SK-N-SH (cell line): Measurements from ENCODE around the gene CCDC15. TPM values are rescaled to one million over a fixed set of nuclear protein-coding genes. Genes with fewer than 3 reads are reported as not detected.

ENCODE experiments used
- CTCF ChIA-PET: fragments of 300-600, 350-600 bp; formaldehyde crosslinking; extraction: SDS; loops from one replicate; lab custom pipeline; 2021; lab: Yijun Ruan, JAX
- POLR2A ChIA-PET: fragments of 350-600 bp; sonication (Branson Sonifier 250); formaldehyde crosslinking; extraction: SDS; loops from one replicate; lab custom pipeline; 2020; ENCODE audit warnings: antibody characterized with exemption, inconsistent platforms; lab: Yijun Ruan, JAX
- DNase-seq: peaks from one replicate; pipeline ENCODE4 v3.0.0; 2012
- H2AFZ ChIP-seq: fragments of 200-600 bp; sonication (generic); 2 replicates; pipeline ENCODE4 v1.8.1; 2016; ENCODE audit warnings: antibody characterized with exemption, mild to moderate bottlenecking, low read depth
- H3F3A ChIP-seq: fragments of 200-600 bp; sonication (generic); replicated peaks from 2 replicates; pipeline ENCODE3; 2016; ENCODE audit warnings: antibody characterized with exemption, mild to moderate bottlenecking; ENCODE audit not compliant: insufficient read depth
- H3K27ac ChIP-seq, 2 experiments: fragments of 200-500 bp in 1 of 2; fragments of 200-600 bp in 1 of 2; sonication (Bioruptor generic) in 1 of 2; sonication (generic), shearing (Covaris generic) in 1 of 2; 2 replicates each; pipeline versions ENCODE4 v1.5.1 to v1.6.1; 2014 to 2016; ENCODE audit warnings: low read depth in 2 of 2, inconsistent platforms in 1 of 2, low read length in 1 of 2, mild to moderate bottlenecking in 1 of 2, mixed read lengths in 1 of 2
- H3K27me3 ChIP-seq: fragments of 200-600 bp; sonication (generic), shearing (Covaris generic); 2 replicates; pipeline ENCODE4 v1.6.1; 2016; ENCODE audit warnings: mixed run types; ENCODE audit not compliant: insufficient read depth
- H3K36me3 ChIP-seq, 2 experiments: fragments of 200-500 bp in 1 of 2; fragments of 200-600 bp in 1 of 2; sonication (Bioruptor generic) in 1 of 2; sonication (generic) in 1 of 2; replicated peaks in 1 of 2; 2 replicates each; pipeline versions ENCODE3 to v1.5.1; 2014 to 2016; ENCODE audit warnings: low read length in 1 of 2, mild to moderate bottlenecking in 1 of 2; ENCODE audit not compliant: insufficient read depth in 2 of 2, control insufficient read depth in 1 of 2
- H3K4me1 ChIP-seq, 2 experiments: fragments of 200-500 bp in 1 of 2; fragments of 200-600 bp in 1 of 2; sonication (Bioruptor generic) in 1 of 2; sonication (generic), shearing (Covaris generic) in 1 of 2; 2 replicates each; pipeline versions ENCODE4 v1.5.1 to v1.6.1; 2014 to 2016; ENCODE audit warnings: low read depth in 1 of 2, low read length in 1 of 2, mixed run types in 1 of 2; ENCODE audit not compliant: insufficient read depth in 2 of 2, control insufficient read depth in 1 of 2
- H3K4me2 ChIP-seq: fragments of 200-600 bp; sonication (generic), shearing (Covaris generic); 2 replicates; pipeline ENCODE4 v1.6.1; 2017; ENCODE audit warnings: mixed run types
- H3K4me3 ChIP-seq, 2 experiments: fragments of 200-500 bp in 1 of 2; fragments of 200-600 bp in 1 of 2; sonication (Bioruptor generic) in 1 of 2; sonication (generic), shearing (Covaris generic) in 1 of 2; 2 replicates each; pipeline versions ENCODE4 v1.5.1 to v1.8.1; 2014 to 2016; ENCODE audit warnings: low read depth in 2 of 2, inconsistent platforms in 1 of 2, low read length in 1 of 2, mild to moderate bottlenecking in 1 of 2, mixed read lengths in 1 of 2, moderate library complexity in 1 of 2
- H3K79me2 ChIP-seq: fragments of 200-600 bp; sonication (generic); 2 replicates; pipeline ENCODE4 v1.8.1; 2017; ENCODE audit warnings: mild to moderate bottlenecking; ENCODE audit not compliant: insufficient read depth
- H3K9ac ChIP-seq: fragments of 200-600 bp; sonication (generic); 2 replicates; pipeline ENCODE4 v1.6.1; 2017; ENCODE audit warnings: mixed run types
- H3K9me2 ChIP-seq: fragments of 200-600 bp; sonication (generic); 2 replicates; pipeline ENCODE4 v1.6.1; 2017; ENCODE audit warnings: mixed run types
- H3K9me3 ChIP-seq: fragments of 200-600 bp; sonication (generic); 2 replicates; pipeline ENCODE4 v1.6.1; 2017; ENCODE audit warnings: mixed run types, mild to moderate bottlenecking, moderate library complexity
- H4K20me1 ChIP-seq: fragments of 200-600 bp; sonication (generic); 2 replicates; pipeline ENCODE4 v1.6.1; 2017; ENCODE audit warnings: mild to moderate bottlenecking, mixed run types; ENCODE audit not compliant: insufficient read depth
- CHD2 ChIP-seq: fragments of 150-350 bp; IDR thresholded peaks from 2 replicates; pipeline ENCODE4 v1.6.1; 2018; ENCODE audit warnings: low read length; ENCODE audit not compliant: partially characterized antibody
- FOXM1 ChIP-seq: IDR thresholded peaks from 2 replicates; pipeline ENCODE4 v1.4.0; 2012; ENCODE audit warnings: low read depth, mild to moderate bottlenecking
- GATA2 ChIP-seq: sonication (generic); formaldehyde crosslinking; IDR thresholded peaks from 2 replicates; pipeline ENCODE4 v1.5.0; 2020; ENCODE audit warnings: mild to moderate bottlenecking, missing genetic modification reagents
- POLR2AphosphoS5 ChIP-seq: IDR thresholded peaks from 2 replicates; pipeline ENCODE4 v1.6.1; 2012; ENCODE audit warnings: low read depth, low read length
- RAD21 ChIP-seq: IDR thresholded peaks from 2 replicates; pipeline ENCODE4 v1.6.1; 2012; ENCODE audit warnings: mild to moderate bottlenecking, low read length
- RCOR1 ChIP-seq: fragments of 150-350 bp; IDR thresholded peaks from 2 replicates; pipeline ENCODE4 v1.6.1; 2017; ENCODE audit warnings: antibody characterized with exemption, low read length
- REST ChIP-seq: IDR thresholded peaks from 2 replicates; pipeline ENCODE4 v1.6.1; 2012; ENCODE audit warnings: mild to moderate bottlenecking, low read depth, low read length, moderate library complexity
- RXRA ChIP-seq: IDR thresholded peaks from 2 replicates; pipeline ENCODE4 v1.4.0; 2012; ENCODE audit warnings: low read depth, mild to moderate bottlenecking, borderline replicate concordance
- YY1 ChIP-seq: IDR thresholded peaks from 2 replicates; pipeline ENCODE4 v1.4.0; 2012; ENCODE audit warnings: low read depth, mild to moderate bottlenecking
- WGBS: methylation state at CpG from one replicate; pipeline ENCODE4 v1.1.6; 2017; ENCODE audit warnings: low lambda C conversion rate; 5-methylcytosine and 5-hydroxymethylcytosine counted together
- polyA plus RNA-seq, 3 experiments: library from polyadenylated mRNA; depleted of rRNA; stranded (reverse); fragments of >200 nt; gene quantifications; 2 replicates each; pipeline ENCODE4 v1.2.3, GENCODE V29; 2012

CCDC15 gene
- polyA plus RNA-seq, 1 of the 3 experiments (the other 2 are of a cell fraction), result 0.69 TPM

GRCh38 chr11:125072218-125072960, 118.4 kb downstream of the CCDC15 start:
- ChIA-PET CTCF (interaction anchor here (1.0 to 3.5 kb wide), 4 partner anchors 10 to 357 kb away, joined by 3 to 14 read pairs (median 4); no protein-coding TSS in a partner anchor), POLR2A (no interaction called here)
- Histone ChIP-seq H2AFZ (no peak overlapping the region), H3K9ac (no peak overlapping the region), H3K36me3 (no peaks in the 10 kb centered on the region), H3K4me3 (no peak overlapping the region), H3K79me2 (no peaks in the 10 kb centered on the region), H3K4me2 (no peak overlapping the region), H3K27me3 (no peaks in the 10 kb centered on the region), H3F3A (no peaks in the 10 kb centered on the region), H4K20me1 (no peaks in the 10 kb centered on the region), H3K4me1 (no peaks in the 10 kb centered on the region; a peak in 1 of 4 replicates), H3K27ac (no peak overlapping the region), H3K9me2 (no peaks in the 10 kb centered on the region), H3K9me3 (no peaks in the 10 kb centered on the region)
- TF ChIP-seq RCOR1, result no peak
- no peak for TF ChIP-seq CHD2
- TF ChIP-seq FOXM1, result no peak
- TF ChIP-seq REST, result no peak
- TF ChIP-seq YY1, result no peak
- no peak for TF ChIP-seq RAD21
- no peak for TF ChIP-seq GATA2 (CRISPR knock-in tag)
- no peak for TF ChIP-seq POLR2AphosphoS5
- DNase-seq, result no peak
- 81% methylated on average over 12 of the region's 12 CpGs for WGBS

DNA sequence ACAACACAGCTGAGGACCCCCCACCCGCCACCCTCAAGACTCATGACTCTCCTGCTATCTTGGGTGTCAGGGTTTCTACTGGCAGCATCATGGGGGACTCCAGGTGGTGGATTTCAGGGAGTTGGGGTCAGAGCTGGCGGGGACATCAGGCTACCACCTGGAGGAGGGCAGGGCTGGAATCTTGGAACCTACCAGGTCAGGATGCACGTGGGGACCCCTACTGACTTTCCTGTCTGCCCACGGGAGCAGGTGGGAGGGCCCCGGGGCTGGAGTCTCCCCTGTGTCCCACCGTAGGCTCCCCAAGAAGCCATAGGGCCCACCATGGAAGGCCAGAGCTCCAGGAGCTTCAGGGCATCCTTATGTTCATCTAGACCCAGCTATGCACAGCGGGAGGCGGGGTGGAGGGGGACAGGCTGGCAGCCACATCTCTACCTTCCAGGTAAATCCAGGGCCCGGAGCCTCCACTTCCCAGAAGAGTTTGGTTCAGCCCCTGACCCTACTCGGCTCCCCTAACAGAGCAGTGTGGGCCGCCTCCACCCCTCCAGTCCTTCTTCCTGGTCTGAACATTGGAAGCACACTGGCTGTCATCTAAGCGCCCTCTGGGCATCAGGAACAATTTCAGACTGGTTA, 119.1 kb downstream of the CCDC15 start:
- 78% methylated on average over 4 of the region's 12 CpGs for WGBS

More for the DNA sequence above, 119.1 kb downstream of the CCDC15 start:
- H4K20me1 ChIP-seq, result no peaks in the 10 kb centered on the region
- H3K4me2 ChIP-seq, result no peak overlapping the region
- no peaks in the 10 kb centered on the region for H3K79me2 ChIP-seq
- TF ChIP-seq RXRA, result no peak
- no peak for TF ChIP-seq RAD21
- no peaks in the 10 kb centered on the region for H3K9me2 ChIP-seq
- H3K36me3 ChIP-seq, result no peaks in the 10 kb centered on the region
- H3K9me3 ChIP-seq, result no peaks in the 10 kb centered on the region
- no peak overlapping the region for H3K27ac ChIP-seq
- H3K9ac ChIP-seq, result no peak overlapping the region
- POLR2A ChIA-PET, result no interaction called here
- CTCF ChIA-PET, result interaction anchor here (1.1 to 3.8 kb wide), 5 partner anchors 9 to 356 kb away, joined by 3 to 14 read pairs (median 4); no protein-coding TSS in a partner anchor
- H3K4me3 ChIP-seq, result no peak overlapping the region
- H3F3A ChIP-seq, result no peaks in the 10 kb centered on the region
- H3K27me3 ChIP-seq, result no peaks in the 10 kb centered on the region
- no peak overlapping the region for H2AFZ ChIP-seq
- DNase-seq, result no peak
- H3K4me1 ChIP-seq, result no peaks in the 10 kb centered on the region; a peak in 1 of 4 replicates
